ELR (cell line): Measurements from ENCODE around the gene ACACB.

Experiments used
- DNase-seq: peaks from one replicate; pipeline ENCODE4 v3.0.0-alpha.2; 2015; ENCODE audit warnings: low read depth

Gene ACACB

DNA sequence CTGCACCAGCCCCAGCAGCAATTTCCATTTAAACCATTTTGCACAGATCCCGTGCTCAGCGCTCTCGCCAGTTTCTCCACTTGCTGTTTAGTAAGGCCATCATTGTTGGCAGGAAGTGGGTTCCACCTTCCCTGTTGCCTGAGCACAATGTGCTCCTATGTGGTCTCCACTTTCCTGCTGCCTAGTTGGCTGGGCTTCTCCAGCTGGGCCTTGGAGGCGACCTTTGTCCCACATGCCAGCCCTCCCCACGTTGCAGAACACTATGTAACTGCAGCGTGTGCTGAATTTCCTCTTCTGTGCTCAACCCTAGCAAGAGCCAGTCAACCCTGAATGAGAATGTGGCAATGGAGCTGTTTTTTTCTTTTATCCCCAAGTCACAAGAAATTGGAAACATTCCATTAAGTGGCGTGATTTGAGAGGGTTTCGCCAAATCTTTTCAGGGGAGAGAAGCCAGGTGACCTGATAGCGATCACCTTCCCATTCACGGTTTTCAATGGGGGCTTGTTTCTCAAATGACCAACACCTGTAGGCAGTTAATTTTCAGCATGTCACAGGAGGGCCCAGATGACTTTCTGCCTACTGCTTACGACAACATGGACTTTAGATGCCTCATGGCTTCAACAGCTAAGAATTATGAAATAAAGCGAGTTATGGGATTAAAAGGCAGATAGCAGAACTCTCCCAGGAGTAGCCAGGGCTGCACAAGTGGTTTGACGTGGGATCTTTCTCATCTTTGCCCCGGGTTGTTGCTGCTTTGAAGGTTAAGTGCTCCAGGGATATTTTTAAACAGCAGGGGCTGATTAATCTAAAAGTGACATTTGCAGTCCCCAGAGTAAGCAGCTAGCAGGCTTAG lies at the start of gene ACACB:
Gene ACACB (plus strand): TSS at position 830 of the 853 bp plus-strand sequence. CDS start 22,819 bp downstream, outside the sequence.
- DNase-seq = no peak

- no peak for DNase-seq
Measured at GRCh38 chr12:109069307-109070271, 46.8 kb upstream of the ACACB start.

DNA sequence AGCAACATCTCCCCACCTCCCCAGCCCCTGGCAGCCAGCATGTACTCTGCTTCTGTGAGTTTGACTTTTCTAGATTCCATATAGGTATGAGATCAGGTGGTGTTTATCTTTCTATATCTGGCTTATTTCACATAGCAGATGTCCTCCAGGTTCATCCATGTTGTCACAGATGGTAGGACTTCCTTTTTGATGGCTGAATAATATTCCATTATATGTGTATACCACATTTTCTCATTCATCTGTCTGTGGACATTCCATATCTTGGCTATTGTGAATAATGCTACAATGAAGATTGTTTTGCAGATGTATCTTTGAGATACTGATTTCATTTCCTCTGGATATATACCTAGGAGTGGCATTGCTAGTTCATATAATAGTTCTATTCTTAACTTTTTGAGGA lies 41.5 kb upstream of the ACACB start:
- no peak for DNase-seq

- no peak for DNase-seq
Measured at GRCh38 chr12:109082751-109083150, 33.6 kb upstream of the ACACB start.

DNA sequence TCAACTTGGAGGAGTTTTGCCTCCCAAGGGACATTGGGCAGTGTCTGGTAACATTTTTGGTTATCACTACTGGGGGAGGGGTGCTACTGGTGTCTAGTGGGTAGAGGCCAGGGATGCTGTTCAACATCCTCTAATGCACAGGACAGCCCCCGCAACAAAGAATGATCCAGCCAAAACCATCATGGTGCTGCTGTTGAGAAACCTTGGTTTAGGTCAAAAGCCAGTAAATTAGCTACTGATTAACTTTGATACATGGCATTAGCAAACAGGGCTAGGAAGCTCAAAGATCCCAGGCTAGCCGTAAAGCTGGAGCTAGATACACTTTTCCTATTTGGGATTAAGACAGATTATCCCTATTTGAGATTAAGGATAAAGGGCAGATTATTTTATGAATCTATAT lies 32.0 kb upstream of the ACACB start:
- DNase-seq = no peak

GRCh38 chr12:109085590-109085989 lies 30.8 kb upstream of the ACACB start:
- DNase-seq = no peak

- DNase-seq = no peak
Measured at GRCh38 chr12:109087250-109087649, 29.1 kb upstream of the ACACB start.

- peak; percentile 48 for DNase-seq
Measured at GRCh38 chr12:109088818-109089217, 27.6 kb upstream of the ACACB start.

DNA sequence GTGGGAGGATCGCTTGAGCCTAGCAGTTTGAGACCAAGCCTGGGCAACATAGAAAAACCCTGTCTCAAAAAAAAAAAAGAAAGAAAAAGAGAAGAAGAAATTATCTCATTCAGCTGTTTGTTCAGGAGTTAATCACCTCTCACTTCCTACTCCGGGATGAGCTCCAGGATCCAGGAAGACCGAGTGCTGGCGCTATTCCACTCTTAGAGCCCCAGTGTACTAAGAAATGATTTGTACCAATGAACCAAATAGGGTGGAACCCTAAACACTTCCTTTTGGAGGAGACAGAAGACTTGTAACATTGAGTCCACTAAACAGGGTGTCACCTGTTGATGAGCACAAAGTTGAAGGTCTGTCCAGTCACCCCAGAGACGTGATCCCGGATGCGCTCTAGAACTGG lies 26.7 kb upstream of the ACACB start:
- no peak for DNase-seq

GRCh38 chr12:109092497-109093021 lies 23.8 kb upstream of the ACACB start:
- DNase-seq = no peak

DNA sequence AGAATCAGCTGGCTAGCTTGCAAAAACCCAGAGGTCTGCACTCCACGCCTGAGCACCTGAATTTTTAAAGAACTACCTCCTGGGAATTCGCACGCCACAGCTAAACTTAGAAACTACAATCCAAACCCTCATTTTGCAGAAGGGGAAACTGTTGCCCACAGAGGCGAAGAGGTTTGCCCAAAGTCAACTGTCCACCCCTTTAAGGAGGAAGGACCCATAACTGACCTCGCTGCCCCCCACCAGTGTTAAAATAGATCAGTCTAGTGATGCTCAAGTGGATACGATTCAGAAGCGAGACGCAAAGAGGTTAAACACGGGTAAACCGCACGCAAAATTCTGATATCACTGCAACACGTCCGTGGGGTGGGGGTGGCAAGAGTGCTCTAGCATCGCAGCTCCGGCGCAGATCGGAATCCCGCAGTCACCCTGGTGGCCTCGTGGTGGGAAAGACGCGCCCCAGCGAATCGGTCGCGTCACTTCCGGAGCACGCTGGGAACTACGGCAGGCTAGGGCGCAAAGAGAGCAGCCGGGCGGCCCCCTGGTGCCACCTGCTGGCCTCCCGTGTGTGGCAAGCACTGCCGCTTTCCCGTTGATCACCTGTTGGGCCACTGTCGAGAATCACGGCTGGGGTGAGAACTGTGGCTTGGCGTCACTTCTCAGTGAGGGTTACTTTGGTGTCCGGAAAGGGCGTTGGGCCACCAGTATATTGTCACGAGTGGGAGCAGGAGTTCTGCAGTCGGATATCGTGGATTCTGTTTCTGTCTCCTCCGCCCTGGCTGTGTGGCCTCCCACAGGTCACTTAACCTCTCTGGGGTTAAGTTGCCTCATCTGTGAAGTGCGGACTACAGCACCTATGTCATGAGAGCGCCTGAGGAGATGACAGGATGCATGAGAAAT lies 23.1 kb upstream of the ACACB start, which contains the start of gene ALKBH2:
Gene ALKBH2 (minus strand): TSS at position 451 of the 897 bp plus-strand sequence. CDS start 686 bp downstream, outside the sequence.
- peak; percentile 92 for DNase-seq

DNA sequence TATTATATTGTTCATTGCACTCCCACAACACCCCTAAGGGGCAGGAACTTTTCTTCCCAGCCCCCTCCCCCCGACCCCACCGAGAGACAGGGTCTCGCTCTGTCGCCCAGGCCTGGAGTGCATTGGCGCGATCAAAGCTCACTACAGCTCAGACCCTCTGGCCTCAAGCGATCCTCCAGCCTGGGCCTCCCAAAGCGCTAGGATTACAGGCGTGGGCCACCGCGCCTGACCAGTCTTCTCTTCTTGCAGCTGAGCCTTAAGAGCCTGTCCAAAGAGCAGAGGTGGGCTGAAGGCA lies 19.3 kb upstream of the ACACB start:
- no peak for DNase-seq

DNA sequence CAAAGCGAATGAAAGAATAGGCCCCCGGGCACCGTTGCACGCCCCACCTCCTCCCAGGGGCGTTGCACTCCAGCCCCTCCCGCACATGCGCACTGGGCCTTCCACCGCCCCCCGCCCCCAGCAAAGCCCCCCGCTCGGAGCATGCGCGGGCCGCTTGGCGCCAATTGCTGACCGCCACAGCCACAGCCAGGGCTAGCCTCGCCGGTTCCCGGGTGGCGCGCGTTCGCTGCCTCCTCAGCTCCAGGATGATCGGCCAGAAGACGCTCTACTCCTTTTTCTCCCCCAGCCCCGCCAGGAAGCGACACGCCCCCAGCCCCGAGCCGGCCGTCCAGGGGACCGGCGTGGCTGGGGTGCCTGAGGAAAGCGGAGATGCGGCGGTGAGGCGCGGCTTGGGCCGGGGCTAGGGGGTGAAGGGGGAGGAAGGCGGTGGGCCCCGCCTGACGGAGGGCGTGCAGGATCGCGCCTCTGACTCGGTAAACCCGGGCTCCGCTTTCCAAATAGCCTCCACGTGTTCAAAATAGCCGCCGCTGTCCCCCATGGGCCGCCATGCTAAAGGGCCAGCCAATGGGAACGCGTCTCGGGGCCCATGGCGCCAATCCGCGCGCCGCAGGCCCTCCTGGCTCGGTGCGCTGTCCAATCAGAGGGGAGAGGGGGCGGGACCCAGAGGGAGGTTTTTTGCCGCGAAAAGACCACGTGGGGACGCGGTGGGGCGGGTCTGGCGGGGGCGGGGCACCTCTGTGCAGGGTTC lies 18.8 kb upstream of the ACACB start, which contains the start of gene UNG:
Gene UNG (plus strand): TSS at position 163 of the 748 bp plus-strand sequence. CDS start 83 bp downstream, at position 246.
- peak; percentile 97 for DNase-seq

GRCh38 chr12:109098183-109098604 lies 18.2 kb upstream of the ACACB start:
- DNase-seq = peak; percentile 63

DNA sequence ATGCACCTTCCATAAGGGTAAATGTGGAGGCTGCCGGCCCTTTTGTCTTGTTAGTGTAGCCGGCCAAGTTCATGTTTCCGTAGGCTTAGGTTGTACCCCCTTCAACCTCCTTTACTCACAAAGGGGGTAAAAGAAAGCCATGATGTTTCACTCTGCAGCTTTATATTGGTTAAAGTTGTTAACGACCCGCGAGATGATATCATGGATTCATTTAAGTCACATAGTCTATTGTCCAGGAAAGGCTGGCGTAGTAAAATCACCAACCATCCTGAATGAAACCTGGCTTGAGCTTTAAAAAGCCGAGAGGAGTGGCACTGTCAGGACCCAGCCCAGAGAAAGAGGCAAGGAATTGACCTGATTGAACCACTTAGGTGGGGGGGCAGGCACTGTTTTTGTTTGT lies 17.7 kb upstream of the ACACB start:
- DNase-seq = no peak

GRCh38 chr12:109099431-109100020 lies 16.9 kb upstream of the ACACB start:
- DNase-seq = no peak

DNA sequence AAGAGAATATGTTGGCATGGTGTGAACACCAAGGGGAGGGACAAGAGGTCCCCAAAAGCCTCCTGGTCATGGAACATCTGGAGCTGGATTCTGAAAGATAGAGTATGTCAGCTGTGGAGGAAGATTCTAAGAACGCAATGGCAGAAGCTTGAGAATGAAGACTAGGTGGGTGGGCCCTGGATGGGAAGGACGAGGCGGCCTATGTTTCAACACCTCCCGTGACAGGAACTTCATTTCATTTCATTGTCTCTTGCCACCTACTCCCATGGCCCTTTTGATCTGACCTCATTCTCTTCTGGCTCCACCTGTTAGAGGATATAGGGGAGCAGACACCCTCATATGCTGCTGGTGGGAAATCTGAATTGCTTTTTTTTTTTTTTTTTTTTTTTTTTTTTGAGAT lies 15.6 kb upstream of the ACACB start:
- no peak for DNase-seq

DNA sequence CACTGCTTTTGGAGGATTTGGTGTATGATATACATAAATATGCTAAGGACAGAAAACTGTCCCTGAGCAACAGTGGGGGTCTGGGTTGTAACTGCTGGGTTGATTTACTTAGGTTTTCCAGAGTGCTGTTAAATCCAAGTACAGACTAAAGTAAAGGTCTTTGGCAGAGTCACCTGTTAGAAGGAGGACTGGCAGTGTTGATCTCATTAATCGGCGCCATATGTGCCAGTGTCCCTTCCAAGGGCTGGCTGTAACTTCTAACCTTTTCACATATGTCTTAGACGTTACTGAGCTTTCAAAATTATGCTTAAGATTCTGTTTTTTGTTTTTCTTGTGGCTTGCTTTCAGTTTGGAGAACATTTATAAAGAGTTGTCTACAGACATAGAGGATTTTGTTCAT lies 13.9 kb upstream of the ACACB start:
- no peak for DNase-seq

DNA sequence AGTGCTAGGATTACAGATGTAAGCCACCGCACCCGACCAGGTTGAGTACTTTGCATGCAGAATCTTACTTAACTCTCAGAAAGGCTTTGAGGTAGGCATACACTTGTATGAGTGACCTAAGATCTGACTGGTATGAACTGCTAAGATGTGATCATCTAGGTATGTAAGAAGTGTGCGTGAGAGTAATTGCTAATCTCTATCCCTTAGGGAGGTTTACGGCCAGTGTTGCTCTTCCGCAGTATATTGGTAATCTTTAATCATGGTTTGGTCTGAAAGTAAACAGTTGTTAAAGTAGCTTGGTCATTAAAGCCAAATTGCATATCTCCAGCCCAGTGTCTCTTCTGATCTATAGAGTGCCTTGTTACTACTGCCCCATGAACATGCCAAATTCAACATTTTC lies 11.2 kb upstream of the ACACB start:
- no peak for DNase-seq

DNA sequence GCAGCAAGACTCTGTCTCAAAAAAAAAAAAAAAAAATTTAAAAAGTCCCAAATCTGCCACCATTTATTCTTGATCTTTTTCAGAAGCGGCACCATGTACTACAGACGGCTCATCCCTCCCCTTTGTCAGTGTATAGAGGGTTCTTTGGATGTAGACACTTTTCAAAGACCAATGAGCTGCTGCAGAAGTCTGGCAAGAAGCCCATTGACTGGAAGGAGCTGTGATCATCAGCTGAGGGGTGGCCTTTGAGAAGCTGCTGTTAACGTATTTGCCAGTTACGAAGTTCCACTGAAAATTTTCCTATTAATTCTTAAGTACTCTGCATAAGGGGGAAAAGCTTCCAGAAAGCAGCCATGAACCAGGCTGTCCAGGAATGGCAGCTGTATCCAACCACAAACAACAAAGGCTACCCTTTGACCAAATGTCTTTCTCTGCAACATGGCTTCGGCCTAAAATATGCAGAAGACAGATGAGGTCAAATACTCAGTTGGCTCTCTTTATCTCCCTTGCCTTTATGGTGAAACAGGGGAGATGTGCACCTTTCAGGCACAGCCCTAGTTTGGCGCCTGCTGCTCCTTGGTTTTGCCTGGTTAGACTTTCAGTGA lies 6.5 kb upstream of the ACACB start:
- no peak for DNase-seq
